GM21825 (cell line): ENCODE measurements around the gene ZNF212.
"Not testable (repeated sequence)": the region's sequence is repeated elsewhere in the genome, so short reads cannot be mapped to it uniquely, and the experiment has no call there.

ENCODE experiments used
- ATAC-seq: cut with Tn5 transposase; IDR thresholded peaks from one replicate; pipeline ENCODE4 v1.9.1; 2021; ENCODE audit warnings: mild to moderate bottlenecking, moderate library complexity; ENCODE audit not compliant: unreplicated experiment

The ZNF212 gene

GRCh38 chr7:149218469-149219420 is 20.7 kb upstream of the ZNF212 start:
- no peak for ATAC-seq

GRCh38 chr7:149220534-149220933 is 18.9 kb upstream of the ZNF212 start:
- ATAC-seq, result no peak

GRCh38 chr7:149223176-149223575 is 16.3 kb upstream of the ZNF212 start:
- ATAC-seq, result no peak

- no peak for ATAC-seq
These were observed 15.7 kb upstream of the ZNF212 start for GRCh38 chr7:149223761-149224160.

GRCh38 chr7:149224352-149224751 is 15.1 kb upstream of the ZNF212 start:
- no peak for ATAC-seq

GRCh38 chr7:149225106-149225505 is 14.3 kb upstream of the ZNF212 start:
- ATAC-seq, result no peak

GRCh38 chr7:149225656-149226055 is 13.8 kb upstream of the ZNF212 start:
- ATAC-seq, result no peak

GRCh38 chr7:149226366-149226765 is 13.1 kb upstream of the ZNF212 start:
- ATAC-seq, result not testable (repeated sequence)

GRCh38 chr7:149226840-149227494 is 12.5 kb upstream of the ZNF212 start:
- ATAC-seq, result no peak

GRCh38 chr7:149228831-149229471 is 10.5 kb upstream of the ZNF212 start:
- ATAC-seq, result no peak

GRCh38 chr7:149229526-149229925 is 9.9 kb upstream of the ZNF212 start:
- no peak for ATAC-seq

GRCh38 chr7:149232362-149232761 is 7.1 kb upstream of the ZNF212 start:
- no peak for ATAC-seq

GRCh38 chr7:149233655-149234204 is 5.7 kb upstream of the ZNF212 start:
- ATAC-seq, result not testable (repeated sequence)

- no peak for ATAC-seq
These were observed 1.9 kb upstream of the ZNF212 start for GRCh38 chr7:149237502-149237901.

- ATAC-seq, result no peak
These were observed 1.4 kb upstream of the ZNF212 start for GRCh38 chr7:149238051-149238450.

GRCh38 chr7:149240637-149241036 is 1.2 kb downstream of the ZNF212 start:
- no peak for ATAC-seq

GRCh38 chr7:149241696-149242095 is 2.2 kb downstream of the ZNF212 start:
- no peak for ATAC-seq

- ATAC-seq, result peak; percentile 58
These were observed 5.8 kb downstream of the ZNF212 start for GRCh38 chr7:149245244-149245643.

GRCh38 chr7:149245744-149246143 is 6.3 kb downstream of the ZNF212 start:
- peak; percentile 9 for ATAC-seq

- no peak for ATAC-seq
These were observed 9.3 kb downstream of the ZNF212 start for GRCh38 chr7:149248777-149249176.

GRCh38 chr7:149250151-149250550 is 10.7 kb downstream of the ZNF212 start:
- not testable (repeated sequence) for ATAC-seq
